RWPE2 (cell line): ENCODE results near the gene NRGN.

Source experiments
- ATAC-seq: fragments of 200-7000 bp; cut with Tn5 transposase; 3 replicates; pipeline ENCODE4 v1.9.1; 2021; ENCODE audit warnings: low read depth
- DNase-seq: peaks from one replicate; pipeline ENCODE4 v3.0.0-alpha.2; 2020; ENCODE audit warnings: low spot score
- H3K27ac ChIP-seq: fragments of 450-650 bp; 2 replicates; pipeline ENCODE4 v1.5.1; 2017; ENCODE audit warnings: mild to moderate bottlenecking; ENCODE audit not compliant: poor library complexity, severe bottlenecking
- H3K27me3 ChIP-seq: fragments of 250-450 bp; sonication (Bioruptor Pico); 2 replicates; pipeline ENCODE4 v1.5.1; 2021; ENCODE audit warnings: mild to moderate bottlenecking, moderate library complexity; ENCODE audit not compliant: insufficient read depth, poor library complexity, severe bottlenecking
- H3K36me3 ChIP-seq: fragments of 250-450 bp; sonication (Bioruptor Pico); 2 replicates; pipeline ENCODE4 v1.5.1; 2020; ENCODE audit warnings: low read depth, mild to moderate bottlenecking, moderate library complexity
- H3K4me1 ChIP-seq: fragments of 250-450 bp; sonication (Bioruptor Pico); 2 replicates; pipeline ENCODE4 v1.5.1; 2021; ENCODE audit warnings: mild to moderate bottlenecking, moderate library complexity; ENCODE audit not compliant: insufficient read depth, poor library complexity, severe bottlenecking
- H3K4me3 ChIP-seq: fragments of 250-450 bp; sonication (Bioruptor Pico); 2 replicates; pipeline ENCODE4 v1.5.1; 2021; ENCODE audit warnings: mild to moderate bottlenecking, moderate library complexity; ENCODE audit not compliant: severe bottlenecking
- H3K9me3 ChIP-seq: fragments of 250-450 bp; sonication (Bioruptor Pico); 2 replicates; pipeline ENCODE4 v1.5.1; 2021; ENCODE audit warnings: mild to moderate bottlenecking, moderate library complexity; ENCODE audit not compliant: severe bottlenecking
- CTCF ChIP-seq: fragments of 450-650 bp; IDR thresholded peaks from one replicate; pipeline ENCODE4 v1.5.1; 2017; ENCODE audit warnings: mild to moderate bottlenecking, moderate library complexity; ENCODE audit not compliant: poor library complexity, severe bottlenecking

Gene NRGN

GRCh38 chr11:124759266-124760204 is 19.8 kb downstream of the NRGN start:
- DNase-seq (no peak), ATAC-seq (no peak)
- no peak overlapping the region for H3K4me3 ChIP-seq
- peaks cover 27% of the 10 kb centered on the region for H3K27me3 ChIP-seq
- H3K36me3 ChIP-seq: no peaks in the 10 kb centered on the region
- no peak overlapping the region for H3K27ac ChIP-seq
- peaks cover 9% of the 10 kb centered on the region for H3K4me1 ChIP-seq
- H3K9me3 ChIP-seq: no peaks in the 10 kb centered on the region
- no peak for TF ChIP-seq CTCF

GRCh38 chr11:124760205-124760652 is 20.5 kb downstream of the NRGN start:
- Histone ChIP-seq H3K4me3 (no peak overlapping the region), H3K9me3 (no peaks in the 10 kb centered on the region), H3K4me1 (peaks cover 9% of the 10 kb centered on the region), H3K27me3 (peaks cover 27% of the 10 kb centered on the region), H3K36me3 (no peaks in the 10 kb centered on the region), H3K27ac (no peak overlapping the region)
- no peak for TF ChIP-seq CTCF
- DNase-seq (no peak), ATAC-seq (no peak)

- H3K4me1 ChIP-seq: peaks cover 9% of the 10 kb centered on the region
- H3K9me3 ChIP-seq: no peaks in the 10 kb centered on the region
- no peak for ATAC-seq
These were observed 21.1 kb downstream of the NRGN start for GRCh38 chr11:124760806-124761205.

GRCh38 chr11:124761301-124762104 is 21.8 kb downstream of the NRGN start:
- Histone ChIP-seq H3K4me3 (peak overlapping the region; percentile 35), H3K9me3 (no peaks in the 10 kb centered on the region), H3K36me3 (peaks cover 3% of the 10 kb centered on the region), H3K4me1 (peaks cover 9% of the 10 kb centered on the region), H3K27me3 (peaks cover 27% of the 10 kb centered on the region), H3K27ac (no peak overlapping the region)
- DNase-seq: no peak
- ATAC-seq: no peak
- no peak for TF ChIP-seq CTCF

More at GRCh38 chr11:124760806-124761205, 21.1 kb downstream of the NRGN start:
- Histone ChIP-seq H3K27me3 (peaks cover 27% of the 10 kb centered on the region), H3K36me3 (no peaks in the 10 kb centered on the region), H3K4me3 (no peak overlapping the region), H3K27ac (no peak overlapping the region)
- no peak for TF ChIP-seq CTCF
- DNase-seq: no peak
